Right lung (tissue), 5 donors: ENCODE measurements around the gene NLRP14. TPM values are rescaled to one million over a fixed set of nuclear protein-coding genes. Genes with fewer than 3 reads are reported as not detected.

Experiments
- DNase-seq, 2 donors: peaks; one replicate each; pipeline ENCODE4 v3.0.0-alpha.2; 2013
- polyA plus RNA-seq, 5 donors: library from polyadenylated mRNA; unstranded; fragments of 120-200 nt; gene quantifications; one replicate each; pipeline versions ENCODE4 v1.2.1 to v1.2.3, GENCODE V29; 2013; ENCODE audit warnings: inconsistent platforms in 1 of 5, low replicate concordance in 1 of 5; ENCODE audit not compliant: insufficient read length in 5 of 5, insufficient read depth in 1 of 5

NLRP14 gene
- polyA plus RNA-seq, 5 donors: 0.04 to 0.27 (median 0.24) TPM

DNA sequence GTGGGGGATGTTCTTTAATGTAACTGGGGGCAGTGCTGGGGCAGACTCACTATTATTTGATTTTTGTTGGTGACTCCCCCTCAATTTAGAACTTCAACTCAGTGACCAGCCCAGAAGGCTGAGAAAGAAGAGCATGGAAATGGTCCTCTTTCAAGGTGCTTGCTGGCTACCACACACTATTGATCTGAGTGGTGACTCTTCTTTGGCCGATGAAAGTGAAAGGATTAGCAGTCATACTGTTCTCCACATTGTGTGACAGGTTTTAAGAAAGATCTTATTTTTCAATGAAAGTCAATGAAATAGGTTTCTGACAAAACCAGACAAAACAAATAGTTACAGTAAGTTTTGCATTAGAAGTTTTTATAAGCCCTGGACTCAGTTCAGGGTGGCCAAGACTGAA lies 29.9 kb downstream of the NLRP14 start:
- DNase-seq: no peak

DNA sequence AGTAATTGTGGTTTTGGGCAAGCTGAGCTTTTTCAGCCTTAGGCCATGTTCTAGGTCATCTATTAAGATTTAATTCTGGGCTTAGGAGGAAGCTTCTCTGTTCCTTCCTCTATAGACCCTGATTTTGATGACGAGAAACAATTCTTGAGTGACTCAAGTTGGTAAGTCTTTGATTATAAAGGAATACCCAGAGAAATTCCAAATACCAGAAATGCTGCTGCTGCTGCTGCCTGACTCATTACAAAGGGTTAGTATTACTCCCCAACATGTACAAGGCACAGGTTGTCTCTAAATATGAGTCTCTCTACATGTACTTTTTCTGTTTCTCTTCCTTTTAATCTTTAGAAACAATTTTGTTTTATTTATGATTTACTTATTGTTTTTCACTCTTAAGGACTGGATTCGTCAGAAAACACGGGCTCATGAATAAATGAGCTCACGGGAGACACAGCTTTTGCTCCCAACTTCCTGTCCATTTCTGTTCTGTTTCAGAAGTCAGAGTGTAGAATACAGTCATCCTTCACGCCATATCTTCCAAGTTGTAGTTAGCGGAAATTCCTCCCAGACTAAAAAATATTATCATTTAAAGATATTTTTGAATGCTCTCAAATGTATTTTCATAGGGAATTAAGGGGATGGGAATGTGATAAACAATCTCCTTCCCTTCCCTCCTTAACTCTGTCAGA lies 36.7 kb downstream of the NLRP14 start:
- DNase-seq: peak in 1 of 2 donors; percentile 10

DNA sequence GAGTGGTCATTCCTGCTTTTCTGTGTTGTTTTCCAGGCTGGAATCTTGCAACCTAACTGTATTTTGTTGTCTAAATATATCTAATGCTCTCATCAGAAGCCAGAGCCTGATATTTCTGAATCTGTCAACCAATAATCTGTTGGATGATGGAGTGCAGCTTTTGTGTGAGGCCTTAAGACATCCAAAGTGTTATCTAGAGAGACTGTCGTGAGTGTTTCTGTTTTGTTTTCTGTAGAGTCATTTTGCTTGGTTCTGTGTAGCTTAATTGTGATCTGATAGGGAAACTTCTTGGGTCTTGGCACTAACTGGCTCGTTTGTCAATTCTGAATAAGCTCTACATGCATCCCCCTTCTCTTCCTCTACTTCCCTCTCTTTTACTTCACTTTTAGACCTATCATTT lies 37.4 kb downstream of the NLRP14 start:
- DNase-seq: peak; percentile 57 to 59

DNA sequence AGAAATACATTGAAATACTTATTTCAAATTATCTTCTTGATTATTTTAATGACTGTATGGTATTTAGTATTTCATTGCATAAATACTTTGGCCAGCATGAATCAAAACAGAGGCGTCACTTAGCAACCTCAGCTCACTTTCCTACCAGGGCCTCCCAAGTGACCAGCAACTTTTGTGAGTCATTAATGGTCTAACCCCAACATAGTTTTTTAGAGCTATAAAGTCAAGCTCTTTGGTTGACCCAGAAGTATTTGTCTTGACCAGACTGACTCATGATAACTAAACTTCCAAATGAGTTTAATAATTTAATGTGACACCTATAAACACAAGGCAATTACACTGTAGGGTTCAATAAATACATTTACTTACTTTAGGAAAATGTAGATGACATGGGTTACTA lies 40.6 kb downstream of the NLRP14 start:
- DNase-seq: no peak

DNA sequence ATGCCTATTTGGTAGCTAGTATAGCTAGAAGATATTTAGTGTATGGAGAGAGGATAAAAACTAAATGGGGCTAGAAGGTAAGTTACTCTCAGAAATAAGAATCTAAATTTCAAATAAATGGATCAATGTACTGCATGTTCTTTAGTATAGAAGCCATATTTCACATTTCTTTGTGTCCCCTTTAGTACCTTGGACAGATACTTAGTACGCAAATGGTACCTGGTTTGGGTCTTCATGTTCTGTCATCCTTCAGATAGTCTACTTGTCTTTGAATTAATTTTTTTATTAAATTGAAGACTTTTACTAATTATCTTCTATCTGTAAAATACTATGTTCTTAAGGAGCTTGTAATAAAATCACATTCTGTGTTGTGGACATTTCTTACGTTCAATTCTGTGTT lies 42.3 kb downstream of the NLRP14 start:
- DNase-seq: no peak

DNA sequence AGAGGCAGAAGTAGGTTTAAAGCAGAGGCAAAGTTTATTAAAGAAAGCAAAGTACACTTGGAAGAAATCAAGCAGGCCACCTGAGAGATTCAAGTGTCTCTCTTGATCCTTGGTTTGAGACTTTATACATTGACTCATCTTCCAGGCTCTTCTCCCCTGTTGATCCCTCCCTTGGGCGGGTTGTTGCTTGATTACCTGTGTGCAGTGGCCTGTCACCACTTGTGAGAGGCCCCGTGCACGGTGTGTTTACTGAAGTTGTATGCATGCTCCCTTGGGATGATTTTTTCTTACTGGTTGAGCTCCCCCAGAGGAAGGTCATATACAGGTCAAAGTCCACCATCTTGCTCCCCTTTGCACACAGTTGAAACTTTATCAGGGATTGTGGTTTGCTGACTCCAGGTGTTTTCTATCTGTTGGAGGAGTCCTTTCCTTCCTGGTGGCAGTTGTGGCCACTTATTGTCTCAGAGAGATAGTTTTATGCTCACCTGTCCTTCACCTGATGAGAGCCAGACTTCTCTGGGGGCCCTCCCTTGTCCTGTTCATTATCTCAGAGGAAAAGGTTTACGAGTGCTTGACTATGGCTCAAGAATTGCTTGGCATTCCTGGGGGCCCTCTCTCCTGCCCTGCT lies 52.2 kb downstream of the NLRP14 start:
- DNase-seq: no peak

DNA sequence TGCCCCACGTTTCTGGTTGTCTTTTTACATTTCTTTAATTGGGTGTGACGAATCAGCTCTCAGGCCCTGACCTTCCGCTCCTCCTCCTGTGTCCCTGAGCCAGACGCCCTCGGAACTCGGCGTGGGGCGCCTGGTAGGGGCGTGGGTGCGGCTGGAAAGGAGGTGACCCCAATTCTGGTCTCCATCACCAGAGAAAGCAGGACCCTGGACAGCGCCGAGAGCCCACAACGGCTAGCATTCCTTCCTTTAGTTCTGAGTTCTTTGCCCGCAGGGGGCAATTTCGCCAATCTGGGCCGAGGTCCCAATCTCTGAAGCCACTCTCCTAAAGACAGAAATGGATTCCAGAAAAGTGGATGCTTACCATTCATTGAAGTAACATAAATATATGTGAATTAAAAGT lies 56.8 kb downstream of the NLRP14 start:
- no peak for DNase-seq

DNA sequence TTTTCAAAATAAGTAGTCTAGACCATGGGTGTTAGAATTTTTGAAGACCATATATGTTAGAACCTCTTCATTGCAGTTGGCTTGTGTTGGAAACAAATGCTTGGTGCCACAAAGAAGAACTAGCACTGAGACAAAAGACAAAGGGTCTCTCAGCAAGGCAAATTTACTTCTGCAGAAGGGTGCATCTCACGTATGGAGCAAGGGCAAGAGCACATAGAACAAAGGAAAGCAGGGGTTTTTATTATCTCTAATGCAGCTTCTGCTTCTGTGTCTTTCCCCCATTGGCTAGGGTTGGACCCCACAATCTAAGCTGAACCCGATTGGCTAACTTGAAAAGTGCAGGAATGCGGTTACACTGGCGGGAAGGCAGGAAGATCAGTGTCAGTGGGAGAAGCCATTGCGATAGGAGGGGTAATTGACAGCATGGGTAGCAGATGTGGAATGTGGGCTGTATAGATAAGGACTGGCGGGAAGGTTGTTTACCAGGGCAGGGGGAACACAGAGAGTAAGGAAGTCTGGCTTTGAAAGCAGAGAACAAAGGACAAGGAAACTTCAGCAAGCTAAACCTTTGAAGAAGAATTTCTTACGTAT lies 59.4 kb downstream of the NLRP14 start:
- DNase-seq: no peak

DNA sequence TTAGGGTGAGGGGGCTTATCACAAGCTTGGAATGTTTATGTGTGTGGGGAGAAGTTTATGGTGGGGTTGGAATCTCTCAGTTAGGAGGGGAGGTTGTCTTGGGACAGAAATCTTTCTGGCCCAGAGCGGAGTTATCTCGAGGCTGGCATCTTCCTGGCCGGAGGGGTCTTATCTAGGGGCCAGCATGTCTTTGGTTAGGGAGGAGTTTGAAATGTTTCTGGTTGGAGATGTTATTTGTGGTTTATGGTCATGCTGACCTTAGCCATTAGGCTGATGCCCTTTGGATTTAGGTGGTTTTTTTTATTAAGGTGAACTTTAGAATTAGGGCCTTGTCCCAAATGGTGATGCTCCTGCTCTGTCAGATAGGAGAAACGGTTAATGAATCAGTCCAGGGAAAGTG lies 60.6 kb downstream of the NLRP14 start:
- no peak for DNase-seq

DNA sequence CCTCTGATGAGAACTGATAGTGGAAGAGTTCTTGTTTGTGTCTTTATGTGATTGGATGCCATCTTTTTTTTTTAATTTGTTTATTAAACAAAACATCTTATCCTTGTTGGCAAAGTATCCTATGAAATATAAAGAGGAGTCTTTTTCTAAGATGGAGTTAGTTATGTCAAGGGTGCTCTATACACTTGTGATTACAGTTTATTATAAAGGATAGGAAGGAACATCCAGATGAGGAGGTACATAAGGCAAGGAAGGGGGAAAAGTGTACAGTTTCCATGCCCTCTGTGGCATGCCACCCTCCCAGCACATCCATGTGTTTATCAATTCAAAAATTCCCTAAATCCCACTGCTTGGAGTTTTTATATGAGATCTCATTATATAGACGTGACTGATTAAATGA lies 61.2 kb downstream of the NLRP14 start:
- no peak for DNase-seq

DNA sequence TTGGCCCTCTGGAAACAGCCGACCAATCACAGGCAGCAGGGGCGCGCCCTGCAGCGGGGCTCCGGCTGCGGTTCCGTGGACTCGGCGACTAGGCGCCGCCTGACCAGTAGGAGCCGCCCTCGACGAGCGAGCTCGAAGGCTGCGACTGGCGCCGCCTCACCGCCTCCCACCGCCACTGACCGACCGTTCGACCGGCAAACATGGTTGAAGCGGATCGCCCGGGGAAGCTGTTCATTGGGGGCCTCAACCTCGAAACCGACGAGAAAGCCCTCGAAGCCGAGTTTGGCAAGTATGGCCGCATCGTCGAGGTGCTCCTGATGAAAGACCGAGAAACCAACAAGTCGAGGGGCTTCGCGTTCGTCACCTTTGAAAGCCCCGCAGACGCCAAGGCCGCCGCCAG lies 68.6 kb downstream of the NLRP14 start, which contains the start of gene RBMXL2:
Gene RBMXL2 (plus strand): TSS at position 78 of the 400 bp plus-strand sequence. CDS start 123 bp downstream, at position 201.
- DNase-seq: no peak

DNA sequence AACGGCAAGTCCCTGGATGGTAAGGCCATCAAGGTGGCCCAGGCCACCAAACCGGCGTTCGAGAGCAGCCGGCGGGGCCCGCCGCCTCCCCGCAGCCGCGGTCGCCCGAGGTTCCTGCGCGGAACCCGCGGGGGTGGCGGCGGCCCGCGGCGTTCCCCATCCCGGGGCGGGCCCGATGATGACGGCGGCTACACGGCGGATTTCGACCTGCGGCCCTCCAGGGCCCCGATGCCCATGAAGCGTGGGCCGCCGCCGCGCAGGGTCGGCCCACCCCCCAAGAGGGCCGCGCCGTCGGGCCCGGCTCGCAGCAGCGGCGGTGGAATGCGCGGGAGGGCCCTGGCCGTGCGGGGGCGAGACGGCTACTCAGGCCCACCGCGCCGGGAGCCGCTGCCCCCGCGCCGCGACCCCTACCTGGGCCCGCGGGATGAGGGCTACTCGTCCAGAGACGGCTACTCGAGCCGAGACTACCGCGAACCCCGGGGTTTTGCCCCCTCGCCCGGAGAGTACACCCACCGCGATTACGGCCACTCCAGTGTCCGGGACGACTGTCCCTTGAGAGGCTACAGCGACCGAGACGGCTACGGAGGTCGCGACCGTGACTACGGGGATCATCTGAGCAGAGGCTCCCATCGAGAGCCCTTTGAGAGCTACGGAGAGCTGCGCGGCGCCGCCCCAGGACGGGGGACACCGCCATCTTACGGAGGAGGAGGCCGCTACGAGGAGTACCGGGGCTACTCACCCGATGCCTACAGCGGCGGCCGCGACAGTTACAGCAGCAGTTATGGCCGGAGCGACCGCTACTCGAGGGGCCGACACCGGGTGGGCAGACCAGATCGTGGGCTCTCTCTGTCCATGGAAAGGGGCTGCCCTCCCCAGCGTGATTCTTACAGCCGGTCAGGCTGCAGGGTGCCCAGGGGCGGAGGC lies 69.3 kb downstream of the NLRP14 start:
- DNase-seq: no peak

DNA sequence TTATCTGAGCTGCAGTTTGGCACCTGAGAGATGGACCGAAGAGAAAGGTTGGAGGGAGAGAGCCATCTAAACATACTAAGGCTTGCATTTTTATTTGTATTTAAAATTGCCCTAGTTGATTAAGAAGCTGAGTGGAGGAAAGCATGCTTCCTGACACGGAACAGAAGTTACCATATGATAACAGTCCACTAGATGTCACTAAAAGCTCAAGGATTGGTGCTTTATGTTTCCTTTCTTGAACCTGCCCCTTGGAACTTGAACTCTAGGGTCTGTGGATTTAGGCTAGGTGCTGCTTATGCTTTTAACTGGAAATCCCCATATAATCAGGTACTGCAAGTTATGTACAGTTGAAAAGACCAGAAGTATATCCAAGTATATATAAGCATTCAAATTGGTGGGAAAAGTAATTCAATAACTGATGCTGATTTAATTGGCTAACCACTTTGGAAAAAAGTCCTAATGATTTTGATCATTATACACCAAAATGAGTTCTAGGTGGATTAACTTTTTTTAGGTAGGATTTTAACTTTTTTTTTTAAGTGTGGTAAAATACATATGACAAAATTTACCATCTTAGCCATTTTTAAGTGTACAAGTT lies 78.1 kb downstream of the NLRP14 start:
- DNase-seq: peak; percentile 6 to 34

DNA sequence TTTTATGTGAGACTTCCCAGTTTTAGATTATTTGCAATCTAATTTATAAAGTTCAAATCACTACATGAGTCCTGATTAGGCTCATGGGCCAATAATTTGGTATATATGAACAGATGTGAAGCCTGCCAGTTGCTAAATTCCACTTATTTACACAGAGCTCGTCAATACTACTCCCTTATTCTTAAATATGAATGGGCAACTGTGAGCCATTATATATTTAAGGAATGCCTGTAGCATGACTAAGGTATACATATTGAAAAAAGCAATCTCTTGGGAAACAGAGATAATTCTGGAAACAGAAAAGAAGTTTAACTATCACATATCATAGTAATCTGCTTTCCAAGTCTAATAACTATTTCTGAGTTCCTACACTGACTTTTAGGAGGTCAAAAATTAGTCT lies 95.5 kb downstream of the NLRP14 start:
- DNase-seq: no peak

DNA sequence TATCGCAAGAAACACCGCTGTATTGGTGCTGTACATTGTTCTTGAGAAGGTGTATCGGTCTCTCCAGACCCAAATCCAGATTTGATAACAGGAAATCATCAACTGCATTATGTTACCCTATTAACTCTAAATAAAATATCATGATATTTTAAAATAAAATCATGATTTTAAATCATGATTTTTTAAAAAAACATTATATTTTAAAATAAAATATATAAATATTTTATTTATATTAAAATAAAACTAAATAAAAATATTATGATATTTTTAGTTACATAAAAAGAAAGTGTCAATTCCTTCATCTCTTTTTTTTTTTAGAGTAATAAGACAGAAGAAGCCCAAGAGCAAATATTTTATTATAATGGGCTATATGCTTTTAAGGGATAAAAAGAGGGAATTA lies 96.1 kb downstream of the NLRP14 start:
- DNase-seq: no peak

Other genes starting within 250 kb of the NLRP14 start
- under 1 TPM in 1 of 5 donors, not detected in 4; 0.09 TPM for gene OR2AG2, start 248.5 kb upstream of the NLRP14 start, polyA plus RNA-seq
- gene OR2AG1, start 237.5 kb upstream of the NLRP14 start, polyA plus RNA-seq: under 1 TPM; 0.03 to 0.05 (median 0.05) TPM
- gene OR6A2, start 220.8 kb upstream of the NLRP14 start, polyA plus RNA-seq: under 1 TPM in 1 of 5 donors, not detected in 4; 0.07 TPM
- gene OR10A5, start 174.8 kb upstream of the NLRP14 start, polyA plus RNA-seq: not detected
- gene OR10A2, start 157.4 kb upstream of the NLRP14 start, polyA plus RNA-seq: under 1 TPM in 1 of 5 donors, not detected in 4; 0.04 TPM
- not detected for gene OR10A4, start 143.9 kb upstream of the NLRP14 start, polyA plus RNA-seq
- gene OR2D2, start 128.0 kb upstream of the NLRP14 start, polyA plus RNA-seq: not detected
- not detected for gene OR2D3, start 99.5 kb upstream of the NLRP14 start, polyA plus RNA-seq
- gene ZNF215, start 94.1 kb upstream of the NLRP14 start, polyA plus RNA-seq: 1 to 10 TPM in 4 of 5 donors, under 1 TPM in 1; 0.77 to 2.4 (median 1.4) TPM
- 10 to 100 TPM in 2 of 5 donors, 1 to 10 TPM in 3; 6.8 to 11.6 (median 9.4) TPM for gene ZNF214, start 133 bp upstream of the NLRP14 start, polyA plus RNA-seq
- under 1 TPM in 2 of 5 donors, not detected in 3; 0.06 to 0.09 TPM for gene RBMXL2, start 68.5 kb downstream of the NLRP14 start, polyA plus RNA-seq
- under 1 TPM; 0.12 to 0.16 (median 0.14) TPM for gene SYT9, start 231.4 kb downstream of the NLRP14 start, polyA plus RNA-seq